Astrocyte of the cerebellum (primary cell): ENCODE data around the gene FOXN3.

Experiments
- DNase-seq: peaks from one replicate; pipeline ENCODE4 v3.0.0-alpha.2; 2011; ENCODE audit warnings: low read depth
- H3K4me3 ChIP-seq: 2 replicates; pipeline ENCODE4 v1.5.1; 2011; ENCODE audit warnings: mild to moderate bottlenecking, low read depth, low read length, moderate library complexity
- in situ Hi-C: cut with HindIII; loops from 2 replicates; pipeline ENCODE4 v1.10.0; 2017; ENCODE audit warnings: low sequenced_read_pairs
- TF ChIP-seq, protein P1 (sequence below): IDR thresholded peaks from 2 replicates; pipeline ENCODE4 v1.5.1; 2012; ENCODE audit warnings: low read length, low read depth, moderate library complexity, mild to moderate bottlenecking; ENCODE audit errors: missing control alignments

FOXN3 gene

GRCh38 chr14:89315493-89316470, 101.3 kb downstream of the FOXN3 start:
- DNase-seq: no peak
- TF ChIP-seq, protein P1, sequence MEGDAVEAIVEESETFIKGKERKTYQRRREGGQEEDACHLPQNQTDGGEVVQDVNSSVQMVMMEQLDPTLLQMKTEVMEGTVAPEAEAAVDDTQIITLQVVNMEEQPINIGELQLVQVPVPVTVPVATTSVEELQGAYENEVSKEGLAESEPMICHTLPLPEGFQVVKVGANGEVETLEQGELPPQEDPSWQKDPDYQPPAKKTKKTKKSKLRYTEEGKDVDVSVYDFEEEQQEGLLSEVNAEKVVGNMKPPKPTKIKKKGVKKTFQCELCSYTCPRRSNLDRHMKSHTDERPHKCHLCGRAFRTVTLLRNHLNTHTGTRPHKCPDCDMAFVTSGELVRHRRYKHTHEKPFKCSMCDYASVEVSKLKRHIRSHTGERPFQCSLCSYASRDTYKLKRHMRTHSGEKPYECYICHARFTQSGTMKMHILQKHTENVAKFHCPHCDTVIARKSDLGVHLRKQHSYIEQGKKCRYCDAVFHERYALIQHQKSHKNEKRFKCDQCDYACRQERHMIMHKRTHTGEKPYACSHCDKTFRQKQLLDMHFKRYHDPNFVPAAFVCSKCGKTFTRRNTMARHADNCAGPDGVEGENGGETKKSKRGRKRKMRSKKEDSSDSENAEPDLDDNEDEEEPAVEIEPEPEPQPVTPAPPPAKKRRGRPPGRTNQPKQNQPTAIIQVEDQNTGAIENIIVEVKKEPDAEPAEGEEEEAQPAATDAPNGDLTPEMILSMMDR: no peak
- in situ Hi-C loops: no loop called here
- H3K4me3 ChIP-seq: no peak overlapping the region

- TF ChIP-seq, protein P1: no peak
- no peak for DNase-seq
- no peak overlapping the region for H3K4me3 ChIP-seq
- in situ Hi-C loops: no loop called here
Measured at GRCh38 chr14:89314274-89314673, 102.8 kb downstream of the FOXN3 start.

GRCh38 chr14:89312932-89313331, 104.1 kb downstream of the FOXN3 start:
- DNase-seq: no peak
- no peak overlapping the region for H3K4me3 ChIP-seq
- in situ Hi-C loops: no loop called here
- TF ChIP-seq, protein P1: no peak

GRCh38 chr14:89310211-89310610, 106.8 kb downstream of the FOXN3 start:
- H3K4me3 ChIP-seq: no peak overlapping the region
- TF ChIP-seq, protein P1: no peak
- in situ Hi-C loops: no loop called here
- DNase-seq: no peak

DNA sequence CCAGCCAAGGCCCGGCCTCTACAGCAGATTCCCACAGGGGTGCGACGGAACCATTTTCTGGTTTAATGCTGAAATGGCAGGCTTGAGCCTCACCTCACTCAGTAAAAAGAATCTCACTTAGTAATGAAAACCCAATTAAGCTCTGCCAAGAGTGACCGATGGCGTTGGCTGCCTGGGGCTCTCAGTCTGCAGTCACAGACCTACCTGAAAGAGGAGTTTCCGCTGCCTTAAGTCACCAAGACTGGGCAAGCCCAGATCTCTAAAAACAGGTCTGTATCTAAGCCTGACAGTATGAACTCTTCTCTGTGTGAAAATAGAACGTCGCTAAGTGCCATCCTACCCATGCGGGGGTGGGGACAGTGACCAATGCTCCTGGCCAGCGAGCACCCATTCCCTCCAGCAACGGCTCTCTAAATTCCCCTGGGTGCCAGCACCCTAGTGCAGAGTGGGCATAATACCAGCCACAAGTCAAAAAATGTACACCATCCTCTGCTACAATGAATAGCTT, 107.3 kb downstream of the FOXN3 start:
- TF ChIP-seq, protein P1: no peak

GRCh38 chr14:89308232-89308959, 108.6 kb downstream of the FOXN3 start:
- TF ChIP-seq, protein P1: no peak
- no peak overlapping the region for H3K4me3 ChIP-seq
- in situ Hi-C loops: no loop called here
- DNase-seq: no peak

More for the DNA sequence above, 107.3 kb downstream of the FOXN3 start:
- no peak for DNase-seq
- in situ Hi-C loops: no loop called here
- H3K4me3 ChIP-seq: no peak overlapping the region
